Measurements from ENCODE around the gene CDIP1.

CDIP1 gene

GRCh38 chr16:4514606-4515005, 24.0 kb downstream of the CDIP1 start:
- DNase-seq (ENCODE audit: low read depth in 2 of 2) = no peak

DNA sequence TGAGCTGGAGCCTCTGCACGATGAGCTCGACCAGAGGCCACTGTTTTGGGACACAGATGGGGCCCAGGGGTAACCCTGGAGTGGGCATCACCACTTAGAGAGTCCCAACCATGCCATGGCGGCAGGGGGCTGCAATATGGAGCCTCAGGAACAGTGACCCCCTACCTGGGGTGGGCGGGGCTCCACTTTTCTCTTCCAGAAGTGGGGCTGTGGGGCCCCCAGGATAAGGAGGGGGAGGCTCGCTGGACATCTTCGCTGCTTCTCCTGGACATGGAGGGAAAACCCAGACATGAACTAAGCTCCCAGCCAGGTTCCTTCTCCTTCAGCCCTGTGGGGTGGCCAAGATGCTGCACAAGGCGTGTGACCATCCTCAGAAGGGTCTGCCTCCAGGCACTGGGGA, 24.7 kb downstream of the CDIP1 start:
- no peak for DNase-seq (ENCODE audit: low read depth in 2 of 2)

DNA sequence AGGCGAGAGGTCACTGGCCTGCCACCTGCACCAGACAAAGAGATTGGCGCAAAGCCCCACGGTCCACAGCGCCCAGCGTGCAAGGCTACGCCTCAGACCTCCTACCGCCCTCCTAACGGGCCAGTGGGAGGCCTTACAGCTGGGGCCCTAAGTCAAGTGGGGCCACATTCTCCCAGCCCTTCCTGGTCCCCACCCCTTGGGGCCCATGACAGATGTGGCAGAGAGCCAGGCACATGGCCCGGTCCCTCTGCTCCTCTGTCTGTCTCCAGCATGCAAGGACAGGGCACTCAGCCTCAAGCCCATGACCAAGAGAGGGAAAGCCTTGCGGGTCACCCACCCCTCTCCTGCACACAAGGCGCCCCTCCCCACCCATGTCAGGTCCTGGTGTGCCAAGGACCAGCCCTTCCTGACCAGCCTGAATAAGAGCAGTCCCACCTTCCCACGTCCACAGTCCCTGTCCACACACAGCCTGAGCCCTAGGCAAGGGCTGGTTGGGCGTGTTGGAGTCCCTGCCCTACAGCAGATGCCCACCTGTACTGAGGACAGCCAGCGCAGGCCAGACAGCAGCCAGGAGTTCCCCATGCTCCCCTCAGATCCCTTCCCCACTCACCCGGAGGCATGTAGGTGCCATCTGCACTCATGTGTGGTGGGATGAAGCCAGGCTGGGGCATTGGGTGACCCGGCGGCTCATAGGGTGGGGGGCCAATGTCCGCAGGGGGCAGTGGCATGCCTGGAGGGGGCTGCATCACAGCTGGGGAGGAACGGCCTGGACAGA, 25.3 kb downstream of the CDIP1 start:
- no peak for DNase-seq (ENCODE audit: low read depth in 2 of 2)

- DNase-seq (ENCODE audit: low read depth in 2 of 2) = no peak
Observed at GRCh38 chr16:4512473-4512872, 26.1 kb downstream of the CDIP1 start.

DNA sequence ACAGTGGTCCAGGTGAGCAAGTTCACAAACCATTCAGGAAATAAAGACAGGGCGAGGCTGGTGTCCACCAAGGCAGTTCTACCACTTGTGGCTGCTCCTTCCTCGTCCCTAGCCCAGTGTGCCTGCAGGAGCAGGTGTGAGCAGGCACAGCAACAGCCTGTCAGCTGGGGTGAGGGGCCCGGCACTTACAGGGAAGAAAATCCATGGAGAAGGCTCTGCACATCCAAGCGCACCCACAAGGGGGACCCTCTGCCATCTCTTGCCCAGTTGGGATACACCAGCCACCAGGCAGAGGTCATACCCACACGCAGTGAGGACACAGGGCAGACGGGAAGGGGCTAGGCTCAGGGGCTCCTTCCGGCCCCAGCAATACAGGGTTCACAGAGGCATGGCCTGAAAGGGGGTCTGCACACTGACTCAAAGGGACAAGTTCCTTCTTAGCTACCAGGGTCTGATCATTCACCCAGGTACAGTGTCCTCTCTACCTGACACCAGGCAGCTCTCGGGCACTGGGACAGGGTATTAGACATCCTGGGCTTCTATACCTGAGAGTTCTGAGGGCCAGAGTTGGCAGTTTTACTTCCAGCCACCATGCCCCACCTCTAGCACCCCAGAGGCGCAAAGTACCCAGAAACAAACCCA, 27.0 kb downstream of the CDIP1 start:
- no peak for DNase-seq (ENCODE audit: low read depth in 2 of 2)

GRCh38 chr16:4510747-4511426, 27.7 kb downstream of the CDIP1 start:
- DNase-seq (ENCODE audit: low read depth in 2 of 2) = no peak

- no peak for DNase-seq (ENCODE audit: low read depth in 2 of 2)
Observed at GRCh38 chr16:4510131-4510530, 28.4 kb downstream of the CDIP1 start.

- no peak for DNase-seq (ENCODE audit: low read depth in 2 of 2)
Observed at GRCh38 chr16:4509420-4509819, 29.2 kb downstream of the CDIP1 start.

DNA sequence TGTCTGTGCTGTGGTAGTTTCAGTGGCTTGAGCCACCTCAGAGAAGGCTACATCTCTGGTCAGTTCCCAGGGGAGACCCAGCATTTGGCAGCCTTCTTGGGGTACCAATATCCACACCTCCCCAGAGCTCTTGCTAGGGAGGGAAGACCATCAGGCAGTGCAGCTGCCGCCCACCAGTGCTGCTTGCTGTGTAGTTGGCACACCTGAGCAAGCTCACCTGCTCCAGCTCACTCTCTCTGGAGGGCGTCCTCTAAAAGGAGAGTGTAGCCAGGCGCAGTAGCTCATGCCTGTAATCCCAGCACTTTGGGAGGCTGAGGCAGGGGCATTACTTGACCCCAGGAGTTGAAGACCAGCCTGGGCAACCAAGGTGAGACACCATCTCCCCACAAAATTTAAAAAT, 29.8 kb downstream of the CDIP1 start:
- no peak for DNase-seq (ENCODE audit: low read depth in 2 of 2)

DNA sequence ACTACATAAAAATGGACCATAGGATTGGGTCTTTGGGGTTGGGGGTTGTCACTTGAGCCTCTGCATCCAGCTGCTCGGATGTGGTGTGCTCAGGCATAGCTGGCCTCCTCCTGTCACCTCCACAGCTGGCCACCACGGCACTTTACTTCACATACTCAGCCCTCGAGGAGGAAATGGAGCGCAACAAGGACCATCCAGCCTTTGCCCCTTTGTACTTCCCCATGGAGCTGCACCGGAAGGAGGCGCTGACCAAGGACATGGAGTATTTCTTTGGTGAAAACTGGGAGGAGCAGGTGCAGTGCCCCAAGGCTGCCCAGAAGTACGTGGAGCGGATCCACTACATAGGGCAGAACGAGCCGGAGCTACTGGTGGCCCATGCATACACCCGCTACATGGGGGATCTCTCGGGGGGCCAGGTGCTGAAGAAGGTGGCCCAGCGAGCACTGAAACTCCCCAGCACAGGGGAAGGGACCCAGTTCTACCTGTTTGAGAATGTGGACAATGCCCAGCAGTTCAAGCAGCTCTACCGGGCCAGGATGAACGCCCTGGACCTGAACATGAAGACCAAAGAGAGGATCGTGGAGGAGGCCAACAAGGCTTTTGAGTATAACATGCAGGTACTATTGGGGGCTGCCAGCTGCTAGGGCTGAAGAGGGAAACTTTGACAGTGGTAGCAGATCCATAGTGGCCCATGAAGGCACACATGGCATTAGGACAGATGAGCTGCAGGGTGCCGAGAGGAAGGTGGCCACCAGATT, 30.8 kb downstream of the CDIP1 start:
- DNase-seq (ENCODE audit: low read depth in 2 of 2) = no peak

- DNase-seq (ENCODE audit: low read depth in 2 of 2) = peak; percentile 26
Observed at GRCh38 chr16:4506450-4506849, 32.1 kb downstream of the CDIP1 start.

DNA sequence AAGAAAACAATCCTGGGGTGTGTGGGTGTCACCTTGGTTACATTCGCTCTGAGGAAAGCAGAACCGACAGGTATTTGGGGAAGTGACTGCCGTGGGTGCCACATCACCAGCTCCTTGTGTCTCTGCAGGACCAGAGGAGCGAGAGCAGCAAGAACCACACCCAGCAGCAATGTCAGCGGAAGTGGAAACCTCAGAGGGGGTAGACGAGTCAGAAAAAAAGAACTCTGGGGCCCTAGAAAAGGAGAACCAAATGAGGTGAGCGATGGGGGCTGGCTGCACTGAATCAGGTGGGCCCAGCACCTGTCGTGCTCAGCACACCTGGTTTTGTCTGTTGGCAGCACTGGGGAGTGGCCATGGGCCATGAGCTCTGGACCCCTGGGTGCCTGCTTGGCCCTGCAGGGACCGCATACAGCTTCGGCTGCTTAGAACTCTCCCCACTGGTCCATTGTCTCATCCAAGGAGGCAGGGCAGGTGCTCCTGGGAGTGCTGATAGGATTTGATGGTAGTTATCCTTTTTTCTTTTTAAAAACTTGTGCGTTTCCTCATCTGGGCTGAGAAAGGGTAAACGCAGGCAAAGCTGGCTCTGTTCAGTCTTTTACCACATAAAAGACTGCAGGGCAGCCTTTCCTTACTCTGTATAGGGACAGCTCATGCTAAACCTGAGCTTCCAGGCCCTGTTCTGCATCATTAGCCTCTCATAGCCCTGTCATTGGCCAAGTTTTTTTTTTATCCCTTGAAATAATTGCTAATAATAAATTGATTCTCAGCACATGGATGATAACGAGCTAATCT, 33.0 kb downstream of the CDIP1 start:
- DNase-seq (ENCODE audit: low read depth in 2 of 2) = peak; percentile 46 to 49

DNA sequence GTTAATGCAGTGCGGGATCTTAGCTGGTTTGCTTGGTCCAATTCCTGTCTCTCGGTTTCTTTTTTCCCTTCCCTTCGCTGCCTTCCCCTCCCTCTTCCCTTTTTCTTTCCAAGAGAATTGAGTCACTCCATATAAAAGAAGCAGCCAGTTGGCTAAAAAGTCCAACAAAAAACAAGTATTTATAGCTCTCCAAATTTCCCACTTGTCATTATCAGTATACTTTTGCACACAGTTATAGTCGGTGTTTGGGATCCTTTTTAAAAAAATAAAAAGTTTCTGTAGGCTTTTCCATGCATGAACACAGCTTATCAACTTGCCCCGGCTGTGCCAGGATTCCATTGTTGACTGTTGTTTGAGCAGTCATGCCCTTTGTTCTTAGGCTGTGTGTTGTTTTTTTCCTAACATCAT, 37.5 kb downstream of the CDIP1 start:
- no peak for DNase-seq (ENCODE audit: low read depth in 2 of 2)

DNA sequence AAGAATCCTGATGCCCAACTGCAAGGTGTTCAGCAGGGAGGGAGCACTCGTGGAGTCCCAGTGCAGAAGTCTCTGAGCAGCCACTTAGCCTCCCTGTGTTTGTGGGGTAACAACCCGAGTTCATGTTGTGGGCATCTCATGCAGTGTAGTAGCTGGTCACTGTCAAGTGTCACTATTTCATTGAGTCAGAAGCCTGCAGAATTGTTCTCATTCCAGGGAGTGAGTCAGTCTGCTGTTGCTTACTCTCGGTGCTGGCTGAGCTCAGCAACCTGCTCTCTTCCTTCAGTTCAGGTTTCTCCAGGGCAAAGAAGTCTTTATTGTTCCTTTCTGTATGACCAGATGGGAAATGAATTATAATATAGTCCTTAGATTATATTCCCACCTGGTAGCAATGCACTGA, 38.3 kb downstream of the CDIP1 start:
- DNase-seq (ENCODE audit: low read depth in 2 of 2) = no peak

GRCh38 chr16:4499196-4499555, 39.4 kb downstream of the CDIP1 start:
- no peak for DNase-seq (ENCODE audit: low read depth in 2 of 2)

GRCh38 chr16:4498546-4499195, 39.9 kb downstream of the CDIP1 start:
- no peak for DNase-seq (ENCODE audit: low read depth in 2 of 2)

GRCh38 chr16:4496305-4496704, 42.3 kb downstream of the CDIP1 start:
- no peak for DNase-seq (ENCODE audit: low read depth in 2 of 2)

DNA sequence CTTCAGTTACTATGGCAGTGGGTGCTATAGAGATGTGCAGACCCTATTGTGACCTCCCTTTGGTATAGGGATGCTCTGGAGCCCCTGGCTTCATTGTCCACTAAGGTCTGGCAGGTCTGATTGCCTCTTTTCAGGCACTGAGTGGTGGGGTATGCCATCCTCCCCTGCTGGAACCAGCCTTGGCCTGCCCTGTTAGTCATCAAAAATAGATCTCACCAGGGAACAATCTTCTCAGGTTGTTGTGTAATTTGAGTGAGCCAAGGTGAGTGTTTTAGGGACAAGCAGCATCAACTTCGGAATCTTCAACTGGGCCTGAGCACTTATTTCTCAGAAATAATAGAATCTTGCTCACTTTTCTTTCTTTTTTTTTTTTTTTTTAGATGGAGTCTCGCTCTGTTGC, 42.8 kb downstream of the CDIP1 start:
- no peak for DNase-seq (ENCODE audit: low read depth in 2 of 2)

DNA sequence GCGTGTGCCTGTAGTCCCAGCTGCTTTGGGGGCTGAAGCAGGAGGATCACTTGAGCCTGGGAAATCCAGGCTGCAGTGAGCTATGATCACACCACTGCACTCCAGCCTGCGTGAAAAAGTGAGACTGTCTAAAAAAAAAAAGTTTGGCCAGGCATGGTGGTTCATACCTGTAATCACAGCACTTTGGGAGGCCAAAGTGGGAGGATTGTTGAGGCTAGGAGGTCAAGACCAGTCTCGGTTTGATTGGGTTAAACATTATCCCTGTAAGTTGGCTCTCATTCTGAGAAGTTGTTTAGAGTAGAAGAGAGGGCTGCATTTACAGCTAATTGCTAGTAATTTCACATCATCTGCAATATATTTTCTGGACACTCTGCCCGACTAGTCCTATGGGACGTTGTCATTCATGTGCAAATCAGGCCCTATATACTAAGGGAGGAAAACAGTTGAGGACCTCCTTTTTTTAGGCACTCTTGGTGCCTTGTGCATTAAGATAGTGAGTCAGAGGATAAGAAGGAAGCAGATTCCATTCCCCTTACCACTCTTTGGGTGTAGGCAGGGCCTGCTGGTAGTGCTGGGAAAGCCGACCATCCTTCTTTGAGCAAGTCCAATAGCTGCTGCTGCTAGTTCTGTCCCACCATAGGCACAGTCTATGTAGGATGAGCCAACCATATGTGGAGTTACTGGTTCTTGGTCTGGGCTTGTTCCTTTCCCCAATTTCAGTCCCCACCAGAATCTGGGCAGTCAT, 43.7 kb downstream of the CDIP1 start:
- DNase-seq (ENCODE audit: low read depth in 2 of 2) = no peak

DNA sequence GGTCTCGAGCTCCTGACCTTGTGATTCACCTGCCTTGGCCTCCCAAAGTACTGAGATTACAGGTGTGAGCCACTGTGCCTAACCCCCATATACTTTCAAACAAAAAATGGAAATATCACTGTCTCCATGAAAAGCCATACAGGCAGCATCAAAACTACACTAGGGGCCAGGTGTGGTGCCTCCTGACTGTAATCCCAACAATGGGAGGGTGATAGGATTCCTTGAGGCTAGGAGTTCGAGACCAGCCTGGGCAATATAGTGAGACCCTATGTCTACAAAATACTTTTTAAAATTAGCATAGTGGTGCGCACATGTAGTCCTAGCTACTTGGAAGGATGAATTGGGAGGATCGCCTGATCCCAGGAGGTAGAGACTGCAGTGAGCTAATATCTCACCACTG, 46.7 kb downstream of the CDIP1 start:
- DNase-seq (ENCODE audit: low read depth in 2 of 2) = no peak
